GM19397 (cell line): ENCODE results near the gene CALML3.

Source experiments
- ATAC-seq: cut with Tn5 transposase; IDR thresholded peaks from one replicate; pipeline ENCODE4 v1.9.1; 2021; ENCODE audit warnings: mild to moderate bottlenecking, moderate library complexity; ENCODE audit not compliant: unreplicated experiment

CALML3 gene

DNA sequence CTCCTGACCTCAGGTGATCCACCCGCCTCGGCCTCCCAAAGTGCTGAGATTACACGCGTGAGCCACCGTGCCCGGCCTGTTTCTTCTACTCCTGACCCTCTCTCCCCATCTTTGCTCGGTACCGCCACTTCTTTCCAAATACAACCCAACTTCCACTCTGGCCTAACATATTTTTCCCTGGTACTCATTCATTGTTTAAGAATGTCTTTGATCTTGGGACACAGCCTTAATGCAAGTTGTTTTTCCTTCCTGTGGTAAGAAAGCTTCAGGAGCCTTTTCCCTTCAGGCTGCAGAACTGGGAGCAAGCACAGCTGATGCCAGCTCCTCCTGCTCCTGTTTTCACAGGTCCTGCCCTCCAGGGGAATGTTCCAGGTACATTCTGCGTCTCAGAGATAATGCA is 13.7 kb downstream of the CALML3 start:
- no peak for ATAC-seq

DNA sequence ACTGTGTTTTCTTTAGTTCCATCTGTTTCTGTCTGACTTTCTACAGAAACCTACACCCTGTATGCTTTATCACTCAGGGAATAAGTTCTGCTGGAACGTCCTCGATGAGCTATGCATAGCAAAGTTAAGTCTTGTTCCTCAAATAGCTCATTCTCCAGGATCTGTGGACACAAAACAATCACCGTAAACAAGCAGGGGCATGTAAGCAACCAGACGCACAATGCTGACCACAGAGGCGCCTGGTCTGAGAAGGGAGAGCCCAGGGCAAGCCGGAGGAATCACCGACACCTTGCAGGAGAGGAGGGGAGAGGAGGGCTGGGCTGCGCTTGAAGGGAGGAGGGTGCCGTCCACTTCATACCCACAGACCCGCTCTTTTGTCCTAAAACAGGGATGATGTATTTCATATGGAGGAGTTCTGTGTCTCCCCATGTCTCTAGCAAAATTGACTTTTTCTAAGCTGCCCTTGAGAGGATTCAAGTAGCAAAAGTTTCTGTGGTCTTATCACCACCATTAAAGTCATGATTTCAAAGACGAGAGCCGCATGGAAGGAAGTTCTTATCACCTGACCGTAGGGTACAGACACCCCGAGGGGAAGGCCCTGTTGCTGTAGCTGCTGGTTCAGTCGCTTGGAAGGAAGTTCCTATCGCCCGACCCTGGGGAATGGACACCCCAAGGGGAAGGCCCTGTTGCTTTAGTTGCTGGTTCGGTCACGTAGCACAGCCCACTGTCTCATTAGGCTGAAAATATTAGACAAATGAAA is 14.3 kb downstream of the CALML3 start:
- no peak for ATAC-seq

DNA sequence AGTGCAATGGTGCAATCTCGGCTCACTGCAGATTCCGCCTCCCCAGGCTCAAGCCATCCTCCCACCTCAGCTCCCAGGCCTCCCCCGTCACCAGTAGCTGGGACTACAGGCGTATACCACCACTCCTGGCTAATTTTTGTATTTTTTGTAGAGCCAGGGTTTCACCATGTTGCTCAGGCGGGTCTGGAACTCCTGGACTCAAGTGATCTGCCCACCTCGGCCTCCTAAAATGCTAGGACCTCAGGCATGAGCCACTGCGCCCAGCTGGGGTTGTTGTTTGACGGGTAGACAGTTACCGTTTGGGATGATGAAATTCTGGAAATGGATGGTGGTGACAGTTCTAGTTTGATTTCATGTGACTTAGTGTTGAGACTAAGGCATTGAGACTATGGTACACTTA is 15.3 kb downstream of the CALML3 start:
- no peak for ATAC-seq

DNA sequence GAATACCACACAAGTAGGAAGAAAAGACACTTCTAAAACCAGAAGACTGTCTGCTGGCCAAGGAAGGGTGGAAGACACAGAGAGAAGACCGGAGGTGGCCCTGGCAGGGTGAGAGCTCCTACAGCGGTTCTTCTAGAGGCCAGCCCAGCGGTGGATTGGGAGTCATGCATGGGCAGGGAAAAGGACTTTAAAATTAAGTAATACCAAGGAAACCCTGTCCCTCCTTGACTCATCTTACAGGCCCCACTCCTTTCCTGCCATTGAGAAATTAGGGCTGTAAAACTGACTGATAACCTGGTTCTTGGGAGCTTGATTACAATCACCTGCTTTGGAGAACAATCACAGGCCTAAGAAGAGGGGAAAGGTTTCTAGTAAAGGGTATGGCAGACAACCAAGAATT is 16.1 kb downstream of the CALML3 start:
- no peak for ATAC-seq

DNA sequence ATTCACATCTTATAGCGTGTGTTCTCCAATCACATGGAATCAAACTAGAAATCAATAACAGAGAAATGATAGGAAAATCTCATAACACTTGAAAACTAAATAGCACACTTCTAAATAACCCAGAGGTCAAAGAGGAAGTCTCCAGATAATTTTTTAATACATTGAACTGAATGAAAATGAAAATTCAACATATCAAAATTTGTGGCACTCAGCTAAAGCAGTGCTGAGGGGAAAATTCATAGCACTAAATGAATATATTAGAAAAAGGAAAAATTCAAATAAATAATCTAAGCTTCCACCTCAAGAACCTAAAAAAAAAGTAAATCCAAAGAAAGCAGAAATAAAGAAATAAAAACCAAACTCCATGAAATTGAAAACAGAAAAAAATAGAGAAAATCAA is 17.3 kb downstream of the CALML3 start:
- ATAC-seq: no peak

DNA sequence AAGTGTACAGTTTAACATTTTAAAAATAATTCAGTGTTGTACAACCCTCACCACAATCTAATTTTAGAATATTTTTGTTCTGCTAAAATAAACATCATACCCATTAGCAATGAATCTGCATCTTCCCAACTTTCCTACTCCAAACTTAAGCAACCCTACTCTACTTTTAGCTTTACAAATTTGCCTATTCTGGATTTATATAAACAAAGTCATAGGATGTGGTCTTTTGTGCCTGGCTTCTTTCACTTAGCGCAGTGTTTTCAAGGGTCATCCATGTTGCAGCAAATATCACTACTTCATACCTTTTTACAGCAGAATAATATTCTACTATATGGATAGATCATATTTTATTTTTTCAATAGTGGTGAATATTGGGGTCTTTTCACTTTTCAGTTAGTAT is 18.9 kb downstream of the CALML3 start:
- no peak for ATAC-seq

DNA sequence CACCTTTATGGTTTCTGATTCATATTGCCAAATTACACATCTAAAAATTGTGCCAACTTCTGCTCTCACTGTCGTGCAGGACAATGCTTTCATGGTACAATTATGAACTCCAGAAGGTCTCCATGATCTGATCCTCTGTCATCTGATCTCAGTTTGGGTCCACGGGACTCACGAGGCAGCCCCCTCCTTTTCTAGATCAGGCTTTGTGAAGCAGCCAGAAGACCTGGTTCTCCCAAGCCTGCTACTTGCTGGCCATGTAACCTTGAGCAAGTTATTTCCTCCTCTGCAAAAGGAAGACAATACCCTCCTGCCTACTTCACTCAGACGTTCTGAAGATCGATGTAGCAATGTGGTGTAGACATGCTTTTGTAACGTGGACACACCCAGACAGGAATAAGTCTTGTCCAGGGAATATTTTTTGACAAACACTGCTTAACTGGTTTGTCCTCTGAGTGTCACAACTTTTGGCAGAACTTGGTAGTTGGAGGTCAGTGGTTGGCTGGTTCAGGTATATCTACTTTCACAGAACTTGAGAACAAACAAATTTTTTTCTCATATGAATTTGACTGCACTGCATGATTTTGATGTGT is 19.6 kb downstream of the CALML3 start:
- ATAC-seq: no peak

DNA sequence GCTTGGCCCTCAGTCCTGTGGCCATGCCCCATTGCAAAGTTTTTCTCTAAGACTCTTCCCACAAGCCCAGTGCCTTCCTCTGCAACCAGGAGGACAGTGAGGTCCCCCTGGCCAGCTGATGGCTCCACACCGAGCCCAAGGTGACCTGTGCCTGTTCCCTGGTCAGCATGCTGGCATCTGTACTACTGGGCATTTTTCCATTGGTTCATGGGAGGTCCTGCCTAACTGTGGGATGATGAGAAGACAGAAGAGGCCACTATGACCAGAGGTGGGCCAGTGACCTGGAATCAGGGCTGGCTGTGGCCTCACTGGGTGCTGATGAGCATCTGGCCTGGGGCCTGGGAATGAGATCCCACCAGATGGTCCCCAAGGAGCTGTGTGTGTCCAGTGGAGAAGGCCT is 20.2 kb downstream of the CALML3 start:
- no peak for ATAC-seq

DNA sequence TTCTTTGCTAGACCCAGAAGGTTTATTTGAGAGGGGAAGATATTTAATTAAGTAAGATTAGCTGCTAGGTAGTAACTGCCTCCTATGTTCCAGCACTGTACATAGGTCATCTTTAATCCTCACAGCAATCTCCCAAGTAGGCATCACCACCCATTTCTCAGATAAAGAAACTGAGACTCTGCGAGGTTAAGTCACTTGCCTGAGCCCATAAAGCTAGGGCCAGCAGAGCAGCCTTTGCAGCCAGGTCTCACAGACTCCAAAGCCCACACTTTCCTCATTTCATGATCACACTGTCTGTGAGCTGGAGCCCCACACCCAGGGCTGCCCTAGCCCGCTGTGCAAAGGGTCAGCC is 20.6 kb downstream of the CALML3 start:
- ATAC-seq: no peak

DNA sequence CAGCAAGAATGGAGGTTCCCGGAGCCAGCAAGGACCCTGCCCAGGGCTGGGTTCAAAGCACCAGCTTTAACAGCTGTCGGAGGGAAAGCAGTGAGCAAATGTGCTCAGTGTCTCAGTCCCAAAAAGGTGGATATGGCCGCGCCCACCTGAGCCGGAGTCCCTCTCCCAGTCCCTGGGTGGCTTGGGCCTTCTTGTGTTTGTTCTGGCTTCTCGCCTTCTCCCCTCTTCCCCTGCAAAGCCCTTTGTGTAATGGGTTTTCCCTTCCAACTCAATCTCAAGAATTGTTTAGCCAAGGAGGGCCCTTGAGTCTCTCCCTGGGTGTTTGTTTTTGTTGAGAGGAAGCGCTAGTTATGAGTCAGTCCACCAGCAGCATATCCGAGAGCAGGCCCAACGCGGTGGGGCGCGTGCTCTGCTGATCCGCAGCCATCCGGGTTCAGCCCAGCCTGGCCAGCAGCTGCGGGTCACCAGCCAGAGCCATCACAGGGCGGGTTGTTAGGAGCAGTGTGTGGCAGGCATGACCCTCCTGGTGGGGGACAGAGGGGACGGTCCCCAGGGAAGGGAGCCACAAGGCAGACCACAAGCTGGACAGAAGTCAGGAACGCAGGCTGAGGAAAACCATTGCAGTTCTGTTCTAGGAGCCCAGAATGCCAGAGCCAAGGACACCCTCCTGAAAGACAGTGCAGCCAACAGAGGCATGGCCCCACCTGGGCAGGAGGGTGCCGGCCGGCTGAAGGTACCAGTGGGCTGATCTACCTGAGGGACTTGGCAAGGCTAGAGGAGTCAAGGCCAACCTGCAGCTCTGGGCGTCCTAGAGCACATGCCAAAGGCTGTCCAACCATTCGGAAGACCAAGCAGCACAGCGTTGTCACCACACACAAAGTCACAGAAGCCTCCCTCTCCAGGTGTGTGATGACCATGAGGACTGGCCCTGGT is 21.3 kb downstream of the CALML3 start:
- no peak for ATAC-seq

DNA sequence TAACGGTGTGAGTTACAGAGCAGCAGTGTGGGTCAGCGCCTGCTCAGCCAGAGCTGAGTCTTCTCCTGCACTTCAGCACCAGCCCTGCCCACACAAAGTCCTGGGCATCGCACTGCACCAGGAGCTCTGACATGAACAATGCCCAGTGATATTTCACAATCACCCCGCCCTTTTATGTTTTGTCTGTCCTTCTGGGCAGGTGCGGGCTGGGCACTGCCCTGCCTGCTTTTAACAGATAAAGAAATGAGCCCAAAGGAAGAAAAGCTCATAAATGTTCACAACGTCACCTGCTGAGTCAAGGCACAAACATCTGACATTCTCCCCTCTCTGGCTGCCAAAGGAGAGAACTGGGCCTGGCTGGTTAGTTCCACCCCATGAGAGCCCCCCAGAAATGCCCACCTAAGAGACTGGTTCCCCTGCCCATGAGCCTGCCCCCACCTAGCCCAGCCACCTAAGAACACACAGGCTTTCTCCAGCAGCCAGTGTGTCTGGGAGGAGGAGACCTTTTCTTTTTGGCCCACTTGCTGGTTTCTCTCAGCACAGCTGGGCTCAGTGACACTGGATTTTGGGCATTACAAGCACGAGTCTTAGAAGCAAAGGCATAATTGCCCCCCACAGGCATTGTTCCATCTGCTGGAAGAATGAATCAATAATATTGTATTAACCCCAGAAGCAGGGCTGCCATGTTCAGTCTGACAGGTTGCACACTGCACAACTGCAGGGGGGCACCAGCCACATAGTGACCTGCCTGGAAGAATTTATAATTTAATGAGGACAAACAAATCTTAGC is 22.3 kb downstream of the CALML3 start:
- ATAC-seq: no peak

DNA sequence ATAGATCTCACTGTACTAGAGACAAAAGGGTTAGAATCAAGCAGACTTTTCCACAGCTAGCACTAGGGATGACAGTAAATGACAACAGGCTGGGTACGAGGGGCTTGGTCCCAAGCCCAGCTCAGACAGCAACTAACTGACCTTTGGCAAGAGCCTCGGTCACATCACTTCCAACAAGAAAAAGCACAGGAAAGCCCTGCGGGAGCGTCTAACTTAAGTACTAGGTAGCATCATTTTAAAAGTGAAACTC is 22.8 kb downstream of the CALML3 start:
- ATAC-seq: no peak

DNA sequence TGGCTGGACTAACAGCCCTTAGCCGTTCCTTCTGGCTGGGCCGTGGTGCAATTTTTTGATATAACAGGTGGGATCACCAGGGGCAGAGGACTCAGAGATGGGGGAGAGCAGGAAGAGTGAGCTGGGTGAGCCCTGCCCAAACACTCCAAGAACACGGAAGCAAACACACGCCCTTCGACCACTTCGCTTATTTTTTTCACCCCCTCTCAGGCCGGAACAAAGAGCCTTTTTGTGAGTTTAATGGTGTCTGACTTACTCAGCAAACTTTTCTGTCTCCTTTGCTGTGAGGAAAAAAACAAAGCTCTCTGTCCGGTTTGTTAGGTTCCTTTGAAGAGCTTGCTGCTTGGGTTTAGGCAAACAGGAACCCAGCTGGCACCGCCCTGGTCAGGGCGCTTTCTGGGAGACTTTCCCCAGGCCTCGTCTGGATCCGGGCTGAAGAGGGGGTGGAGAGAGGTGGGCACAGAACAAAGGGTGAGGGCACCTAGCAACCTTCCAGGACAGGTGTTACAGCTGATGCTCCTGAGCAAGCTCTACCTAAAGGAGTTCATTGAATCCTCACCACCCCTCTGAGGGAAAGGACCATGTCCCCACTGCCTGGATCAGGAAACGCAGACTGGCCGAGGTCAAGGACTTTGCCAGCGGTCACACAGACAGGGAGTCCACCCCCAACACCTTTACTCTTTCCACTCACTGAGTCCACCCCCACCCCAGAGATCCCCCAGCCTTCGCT is 23.3 kb downstream of the CALML3 start:
- ATAC-seq: no peak

DNA sequence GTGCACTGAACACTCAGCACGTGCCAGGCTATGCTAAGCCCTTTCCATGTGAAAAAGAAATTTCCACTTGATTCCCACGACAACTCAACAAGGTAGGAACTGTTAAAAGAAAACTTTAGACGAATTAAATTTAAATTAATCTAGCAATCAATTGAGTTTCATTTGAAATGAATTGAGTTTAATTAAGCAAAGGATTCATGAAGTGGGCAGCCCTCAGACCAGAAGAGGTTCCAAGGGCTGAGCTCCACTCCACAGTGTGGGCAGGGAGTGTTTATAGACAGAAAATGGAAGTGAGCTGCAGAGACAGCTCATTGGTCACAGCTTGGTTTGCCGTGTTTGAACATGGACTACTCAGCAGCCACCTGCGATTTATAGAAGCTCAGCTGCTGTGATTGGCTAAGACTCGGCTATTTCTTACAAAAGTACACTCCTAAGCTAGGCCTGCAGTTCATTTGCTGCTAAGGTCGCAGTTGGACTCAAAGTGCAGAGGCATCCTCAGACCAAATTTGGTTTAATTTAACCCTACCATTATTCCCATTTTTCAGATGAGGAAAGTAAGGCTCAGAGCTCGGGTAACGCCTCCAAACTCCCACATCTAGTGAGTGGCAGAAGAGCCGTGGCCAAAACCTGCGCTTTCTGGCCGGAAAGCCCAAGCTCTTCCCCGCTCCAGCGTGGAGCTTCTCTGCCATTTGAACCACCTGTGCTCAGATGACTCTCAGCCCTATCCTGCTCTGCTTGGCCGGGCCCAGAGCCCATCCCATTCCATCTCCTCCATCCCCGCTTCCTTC is 24.9 kb downstream of the CALML3 start:
- ATAC-seq: no peak

DNA sequence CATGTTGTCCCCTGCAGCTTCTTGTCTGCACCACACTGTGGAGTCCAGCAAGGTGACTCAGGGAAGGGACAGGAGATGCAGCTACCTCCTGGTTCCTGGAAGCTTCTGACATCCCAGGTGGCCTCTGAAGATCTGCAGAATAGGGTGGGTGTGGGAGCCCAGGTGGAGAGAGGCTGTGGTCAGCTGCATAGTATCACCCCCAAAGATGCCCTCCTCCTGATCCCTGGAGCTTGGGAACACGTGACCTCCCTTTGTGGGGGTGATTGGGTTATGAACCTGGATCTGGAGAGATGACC is 25.4 kb downstream of the CALML3 start:
- no peak for ATAC-seq

DNA sequence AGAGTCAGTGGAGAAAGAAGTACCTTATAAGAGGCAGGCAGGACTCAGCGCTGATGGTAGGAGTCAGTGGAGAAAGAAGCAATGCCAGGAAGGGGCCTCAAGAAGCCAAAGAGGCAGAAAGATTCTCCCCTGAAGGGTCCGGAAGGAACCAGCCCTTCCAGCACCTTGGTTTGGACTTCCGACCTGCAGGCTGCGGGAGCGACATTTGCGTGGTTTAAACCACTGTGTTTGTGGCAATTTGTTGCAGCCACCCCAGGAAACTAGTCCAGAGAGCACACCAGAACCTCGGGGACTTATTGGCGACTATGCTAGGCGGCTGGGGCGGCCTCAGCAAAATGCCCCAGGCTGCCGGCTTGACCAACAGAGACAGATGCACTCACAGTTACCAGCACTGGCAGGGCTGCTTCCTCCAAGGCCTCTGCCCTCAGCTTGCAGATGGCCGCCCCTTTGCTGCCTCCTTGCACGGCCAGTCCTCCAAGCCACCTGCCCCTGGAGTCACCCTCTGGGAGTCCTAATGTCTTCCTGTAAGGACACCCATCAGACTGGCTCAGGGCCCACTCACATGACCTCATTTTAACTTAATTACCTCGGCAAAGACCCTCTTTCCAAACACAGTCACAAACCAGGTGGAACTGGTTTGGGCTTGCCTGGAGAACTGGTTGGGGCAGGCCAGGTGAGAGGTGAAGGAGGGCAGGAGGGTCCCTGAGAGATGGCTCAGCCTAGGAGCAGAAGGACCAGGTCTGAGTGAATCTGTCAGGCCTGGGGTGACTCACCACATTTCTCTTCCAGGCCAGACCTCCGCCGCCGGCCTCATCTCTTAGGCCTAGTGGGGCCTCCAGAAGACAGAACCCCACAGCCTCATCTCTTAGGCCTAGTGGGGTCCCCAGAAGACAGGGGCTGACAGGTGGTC is 26.1 kb downstream of the CALML3 start:
- no peak for ATAC-seq

DNA sequence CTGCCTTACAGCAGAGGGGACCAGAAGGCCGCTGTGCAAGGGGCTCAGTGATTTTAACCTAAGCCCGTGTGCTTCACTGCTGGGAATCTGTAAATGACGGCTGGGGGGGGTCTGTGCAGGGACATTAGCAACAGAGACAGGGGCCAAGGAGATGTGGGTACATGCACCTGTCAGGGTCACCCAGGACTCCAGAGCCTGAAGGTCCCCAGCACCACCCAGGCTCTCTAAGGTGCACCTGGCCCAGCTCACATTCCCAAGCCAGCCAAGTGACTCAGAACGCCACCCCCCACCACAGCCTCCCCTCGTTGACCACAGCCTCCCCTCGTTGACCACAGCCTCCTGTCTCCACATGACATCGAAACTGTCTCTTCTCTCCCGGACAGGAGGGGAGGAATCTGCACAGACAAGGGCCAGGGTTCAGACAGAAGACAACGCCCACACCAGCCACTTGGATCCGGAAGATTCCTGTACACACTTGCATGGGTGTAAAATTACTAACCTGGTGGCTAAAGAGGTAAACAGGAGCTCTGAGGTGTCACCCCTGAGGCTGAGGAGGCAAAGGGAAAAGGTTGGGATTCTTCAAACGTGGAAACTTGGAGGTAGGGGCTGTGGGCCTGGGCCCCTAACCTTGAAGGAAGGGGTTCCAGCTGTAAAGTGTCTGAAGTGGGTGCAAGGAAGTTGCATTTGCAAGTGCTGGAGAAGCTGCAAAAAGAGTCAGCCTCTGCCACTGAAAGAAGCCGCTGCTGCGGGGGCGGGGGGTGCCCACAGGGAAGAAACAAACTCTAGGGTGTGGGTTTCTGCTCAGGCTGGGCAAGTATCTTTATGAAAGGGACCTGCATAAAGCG is 27.0 kb downstream of the CALML3 start:
- no peak for ATAC-seq
